ENCODE data around the gene SLC6A20.

SLC6A20 gene

DNA sequence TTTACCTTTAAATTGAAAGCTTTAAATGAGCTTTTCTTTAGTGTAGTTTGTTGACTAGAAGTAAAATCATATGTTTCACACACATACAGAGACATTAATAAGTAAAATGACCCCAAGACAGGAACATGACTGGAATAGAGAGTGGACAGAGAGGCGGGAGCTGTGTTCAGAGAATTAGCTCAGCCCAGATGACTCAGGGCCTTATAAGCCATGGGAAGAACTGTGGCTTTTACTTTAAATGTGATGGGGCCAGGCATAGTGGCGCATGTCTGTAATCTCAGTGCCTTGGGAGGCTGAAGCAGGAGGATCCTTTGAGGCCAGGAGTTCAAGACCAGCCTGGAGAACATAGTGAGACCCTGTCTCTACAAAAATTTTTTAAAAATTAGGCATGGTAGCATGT, 80.4 kb downstream of the SLC6A20 start:
- DNase-seq = no peak

DNA sequence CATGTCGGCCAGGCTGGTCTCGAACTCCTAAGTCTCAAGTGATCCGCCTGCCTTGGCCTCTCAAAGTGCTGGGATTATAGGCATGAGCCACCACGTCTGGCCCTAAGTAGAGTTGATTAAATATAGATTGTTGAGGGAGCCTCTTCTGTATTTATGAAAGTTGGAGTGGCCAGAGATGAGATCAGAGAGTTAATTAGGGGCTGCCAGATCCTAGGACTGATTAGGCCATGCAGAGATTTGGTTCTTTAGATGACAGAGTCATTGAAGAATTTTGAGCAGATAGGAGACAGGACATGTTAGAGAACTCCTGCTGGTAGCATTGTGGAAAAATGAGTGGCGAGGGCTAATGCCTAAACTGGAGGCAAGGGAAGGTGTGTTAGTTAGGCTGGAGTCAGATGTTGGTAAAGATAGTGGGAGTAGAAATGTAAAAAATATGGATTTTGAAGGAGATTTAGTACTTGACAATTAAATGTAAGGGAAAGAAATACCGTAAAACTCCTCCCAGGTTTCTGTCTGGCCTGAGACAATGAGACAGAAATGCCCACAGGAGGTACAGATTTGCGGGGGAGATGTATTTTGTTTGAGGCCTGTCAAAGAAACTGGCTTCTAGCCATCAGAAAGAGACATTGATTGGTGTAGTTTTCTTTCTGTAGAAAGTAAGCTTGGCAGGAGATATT, 83.8 kb downstream of the SLC6A20 start:
- DNase-seq = no peak

DNA sequence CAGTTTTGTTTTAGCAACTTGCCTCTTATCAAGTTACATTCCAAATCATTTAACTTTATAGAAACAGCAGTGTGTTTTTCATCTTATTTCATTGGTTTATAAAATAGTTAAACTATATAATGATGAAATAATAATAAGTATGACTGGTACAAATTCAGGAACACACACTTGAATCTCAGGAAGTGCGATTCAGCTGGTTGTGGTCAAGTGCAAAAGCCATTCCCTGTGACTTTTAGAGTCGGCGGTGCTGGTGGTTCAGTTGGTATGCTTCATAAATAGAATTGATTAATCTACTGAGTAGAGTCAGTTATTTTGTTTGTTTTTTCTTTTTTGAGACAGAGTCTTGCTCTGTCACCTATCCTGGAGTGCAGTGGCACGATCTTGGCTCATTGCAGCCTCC, 84.4 kb downstream of the SLC6A20 start:
- DNase-seq = no peak

DNA sequence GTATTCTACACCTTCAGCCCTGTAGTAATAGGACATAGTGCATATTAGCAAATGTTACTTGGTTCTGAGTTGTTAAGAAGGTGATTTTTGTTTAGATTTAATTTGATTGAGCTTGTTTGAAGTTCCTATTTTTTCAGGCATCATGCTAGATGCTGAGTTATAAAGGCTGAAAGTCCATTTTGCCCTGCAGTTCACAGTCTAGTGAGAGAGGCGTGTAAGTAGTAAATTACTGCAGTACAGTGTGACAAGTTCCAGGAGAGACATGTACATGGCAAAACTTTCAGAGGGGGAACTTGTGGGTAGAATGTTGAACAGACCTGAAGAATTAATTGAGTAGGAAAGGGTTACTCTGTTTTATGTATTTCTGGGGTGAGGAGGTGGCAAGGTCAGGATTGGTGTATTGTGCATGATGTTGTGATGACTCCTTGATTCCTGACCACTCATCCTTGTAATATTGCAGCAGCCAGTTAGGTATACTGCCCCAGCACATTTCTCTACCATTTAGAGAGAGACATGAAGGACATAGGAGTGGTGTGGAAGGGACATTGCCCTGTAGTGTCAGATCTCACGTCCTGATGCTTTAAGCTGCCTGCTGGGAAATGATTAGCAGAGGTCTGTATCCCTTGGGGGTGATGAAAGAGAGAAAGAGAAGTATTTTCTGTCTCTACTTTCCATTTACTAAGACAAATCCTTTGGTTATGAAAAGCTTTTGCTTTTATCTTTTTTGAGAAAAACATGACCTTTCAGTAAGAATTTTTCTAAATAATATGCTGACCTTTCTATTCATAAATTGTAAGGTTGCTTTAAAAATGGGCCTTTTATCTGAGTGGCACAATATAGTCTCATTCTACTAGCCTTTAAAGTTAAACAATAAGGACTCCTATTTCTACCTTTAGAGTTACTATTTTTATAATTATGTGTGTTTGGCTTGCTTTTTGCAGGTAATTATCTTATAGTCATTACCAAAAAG, 90.2 kb downstream of the SLC6A20 start:
- no peak for DNase-seq
